Right cardiac atrium (tissue), 5 donors: ENCODE measurements around the gene SEMA6B. TPM values are rescaled to one million over a fixed set of nuclear protein-coding genes. Genes with fewer than 3 reads are reported as not detected.

Experiments
- ATAC-seq, 2 donors: fragments of 200-7000 bp; cut with Tn5 transposase; one replicate each; pipeline versions ENCODE4 v1.8.0 to v1.9.1; 2020; ENCODE audit warnings: moderate library complexity in 2 of 2, mild to moderate bottlenecking in 1 of 2
- DNase-seq, 3 donors: peaks; one replicate each; pipeline ENCODE4 v3.0.0-alpha.2; 2020
- H3K27ac ChIP-seq: one replicate; pipeline ENCODE4 v1.5.1; 2013; ENCODE audit warnings: mild to moderate bottlenecking, low read length, control low read depth, moderate library complexity
- H3K27me3 ChIP-seq: one replicate; pipeline ENCODE4 v1.6.1; 2013; ENCODE audit not compliant: control insufficient read depth, insufficient read depth
- H3K4me1 ChIP-seq: one replicate; pipeline ENCODE4 v1.6.1; 2013; ENCODE audit warnings: low read length; ENCODE audit not compliant: control insufficient read depth, insufficient read depth
- H3K4me3 ChIP-seq: one replicate; pipeline ENCODE4 v1.5.1; 2013; ENCODE audit warnings: low read length, control low read depth
- H3K9me3 ChIP-seq: one replicate; pipeline ENCODE4 v1.6.1; 2013; ENCODE audit warnings: low read length; ENCODE audit not compliant: control insufficient read depth
- WGBS: extraction: QIAGEN DNeasy Blood & Tissue Kit; methylation state at CpG from one replicate; pipeline ENCODE4 v1.1.7; 2013; 5-methylcytosine and 5-hydroxymethylcytosine counted together
- intact Hi-C, 4 donors: fragments of 100-400 bp; cut with DNase I; formaldehyde crosslinking; loops; one replicate each; pipeline versions ENCODE4 v1.11.0 to v1.14.0; 2022 to 2023
- polyA plus RNA-seq: library from polyadenylated mRNA; stranded (reverse); fragments of 200-250 nt; gene quantifications from one replicate; pipeline ENCODE4 v1.2.3, GENCODE V29; 2013
- total RNA-seq, 4 donors: library from RNA; stranded (reverse); fragmentation: NEBNext Ultra II Directional; extraction: Animal tissue kit (Norgen Biotek cat#: 25700); gene quantifications; one replicate each; pipeline ENCODE4 v1.2.1, GENCODE V29; 2021
- donor health status: healthy with polysubstance abuse.
- donor health status: DM: no; HTN: yes; CAD: no.
- donor health status: DM: no; HTN: no; CAD: no.
- donor health status: DM: no; HTN: yes; CAD: no; lungs with severe emphysema.
- donor health status: DM: yes; HTN: yes; CAD: no.

The SEMA6B gene
- total and polyA plus RNA-seq, 5 donors, result 4.2 to 11.5 (median 8.9) TPM

- Histone ChIP-seq H3K4me3 (no peak overlapping the region), H3K9me3 (no peaks in the 10 kb centered on the region), H3K4me1 (no peaks in the 10 kb centered on the region), H3K27me3 (no peaks in the 10 kb centered on the region), H3K27ac (no peak overlapping the region)
- intact Hi-C loops, result no loop called here
- ATAC-seq (no peak), DNase-seq (no peak)
- 84% methylated on average over 5 of the region's 5 CpGs for WGBS
These were observed 37.6 kb downstream of the SEMA6B start for GRCh38 chr19:4521888-4522242.

- 75% methylated on average over 11 of the region's 11 CpGs for WGBS
- Histone ChIP-seq H3K4me1 (no peaks in the 10 kb centered on the region), H3K9me3 (no peaks in the 10 kb centered on the region), H3K27ac (no peak overlapping the region), H3K4me3 (no peak overlapping the region), H3K27me3 (no peaks in the 10 kb centered on the region)
- intact Hi-C loops, result no loop called here
- ATAC-seq (no peak), DNase-seq (peak in 2 of 3 donors; percentile 26 to 27)
These were observed 38.2 kb downstream of the SEMA6B start for GRCh38 chr19:4521170-4521887.

- ATAC-seq, result peak; percentile 59 to 60
- intact Hi-C loops, result no loop called here
- no peaks in the 10 kb centered on the region for H3K9me3 ChIP-seq
- no peak overlapping the region for H3K4me3 ChIP-seq
- no peaks in the 10 kb centered on the region for H3K4me1 ChIP-seq
- H3K27me3 ChIP-seq, result no peaks in the 10 kb centered on the region
- peak overlapping the region; percentile 79 for H3K27ac ChIP-seq
- DNase-seq, result peak; percentile 53 to 76 (median 75)
- 49% methylated on average over 9 of the region's 9 CpGs for WGBS
These were observed 39.8 kb downstream of the SEMA6B start for GRCh38 chr19:4519521-4520277.

DNA sequence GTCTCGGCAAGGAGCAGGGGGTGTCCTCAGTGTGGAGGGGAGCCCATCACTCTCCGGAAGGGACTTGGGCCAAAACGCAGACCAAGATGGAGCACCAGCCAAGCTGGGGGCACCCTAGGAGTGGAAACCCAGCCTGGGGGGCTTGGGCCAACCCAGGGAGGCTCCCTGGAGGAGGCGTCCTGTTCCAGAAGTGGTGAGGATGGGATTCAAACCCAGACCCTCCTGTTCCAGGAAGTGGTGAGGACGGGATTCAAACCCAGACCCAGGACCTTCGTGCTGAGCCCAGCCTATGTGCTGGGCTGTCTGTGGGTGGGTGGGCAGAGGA is 40.4 kb downstream of the SEMA6B start:
- Histone ChIP-seq H3K4me1 (no peaks in the 10 kb centered on the region), H3K27ac (peak overlapping the region; percentile 79), H3K9me3 (no peaks in the 10 kb centered on the region), H3K4me3 (no peak overlapping the region), H3K27me3 (no peaks in the 10 kb centered on the region)
- intact Hi-C loops, result no loop called here
- DNase-seq (peak in 1 of 3 donors; percentile 55), ATAC-seq (no peak)
- 90% methylated on average over 6 of the region's 6 CpGs for WGBS

DNA sequence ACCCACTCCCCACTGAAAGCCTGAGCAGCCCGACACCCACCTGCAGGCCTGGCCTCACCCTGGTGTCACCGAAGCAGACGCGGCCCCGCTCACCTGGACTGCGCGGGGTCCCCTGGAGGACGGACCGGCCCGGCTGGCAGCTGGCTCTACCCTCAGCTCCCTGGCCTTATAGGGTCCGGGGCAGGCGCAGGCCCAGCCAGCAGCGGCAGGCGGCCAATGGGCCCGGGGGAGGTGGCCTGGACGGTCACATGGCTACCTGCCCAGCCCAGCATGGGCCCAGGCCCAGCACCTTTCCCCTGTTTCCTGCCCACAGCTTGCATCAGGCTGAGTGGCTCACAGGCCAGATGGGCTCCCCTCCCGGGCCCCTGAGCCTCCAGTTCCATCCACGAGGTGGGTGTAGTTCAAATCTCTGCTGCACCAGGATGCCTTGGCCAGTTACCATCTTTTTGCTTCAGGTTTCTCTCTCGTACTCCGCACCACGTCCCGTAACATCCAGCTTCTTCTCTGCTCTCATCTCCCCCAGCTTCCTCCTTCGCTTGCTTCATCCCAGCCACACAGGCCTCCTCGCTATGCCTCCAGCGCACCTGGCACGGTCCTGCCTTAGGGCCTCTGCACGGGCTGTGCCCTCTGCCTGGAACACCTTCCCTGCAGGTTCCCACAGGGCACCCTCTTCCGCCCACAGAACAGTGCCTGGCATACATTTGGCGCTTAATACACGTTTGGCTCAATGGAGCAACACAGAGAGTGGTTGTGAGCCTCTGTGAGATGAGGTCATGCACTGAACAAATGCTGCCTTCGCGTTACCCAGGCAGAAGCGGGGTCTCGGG is 40.9 kb downstream of the SEMA6B start, which contains the start of gene PLIN4:
Gene PLIN4, minus strand, starts transcription at position 142 of the 827 bp plus-strand sequence. CDS start 214 bp downstream, outside the sequence.
- WGBS, result 40% methylated on average over 34 of the region's 34 CpGs
- intact Hi-C loops, result no loop called here
- H3K4me3 ChIP-seq, result peak within 1 kb of the TSS; percentile 33

DNA sequence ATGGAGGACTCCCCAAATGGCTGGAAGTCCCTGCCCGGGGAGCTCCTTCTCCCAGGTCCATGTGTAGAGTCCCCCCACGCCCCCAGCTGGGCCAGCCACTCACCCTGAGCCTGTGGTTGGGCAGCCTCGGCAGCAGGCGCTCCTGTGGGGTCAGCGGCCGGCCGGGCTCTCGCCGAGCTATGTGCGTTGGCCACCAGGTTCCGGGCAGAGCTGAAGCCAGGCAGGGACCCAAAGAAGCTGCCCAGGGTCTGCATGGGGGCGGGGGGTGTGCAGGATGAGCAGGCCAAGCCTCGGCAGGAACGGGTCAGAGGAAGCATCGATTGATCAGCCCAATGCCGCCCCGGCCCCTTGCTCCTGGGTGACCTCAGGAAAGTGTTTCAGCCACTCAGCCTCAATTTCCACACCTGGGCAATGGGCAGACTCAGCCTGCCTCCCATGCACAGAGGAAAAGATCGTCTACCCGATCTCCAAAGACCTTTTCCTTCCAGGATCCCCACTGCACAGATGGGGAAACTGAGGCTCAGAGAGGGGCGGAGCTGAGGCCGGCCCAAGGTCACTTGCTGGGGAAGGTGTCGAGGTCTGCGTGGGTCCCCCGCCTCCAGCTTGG is 41.9 kb downstream of the SEMA6B start:
- no peak for DNase-seq
- no peaks in the 10 kb centered on the region for H3K27me3 ChIP-seq
- peak overlapping the region; percentile 33 for H3K4me3 ChIP-seq
- H3K9me3 ChIP-seq, result no peaks in the 10 kb centered on the region
- ATAC-seq, result peak in 1 of 2 donors; percentile 2
- H3K4me1 ChIP-seq, result no peaks in the 10 kb centered on the region
- peak overlapping the region; percentile 66 for H3K27ac ChIP-seq
- intact Hi-C loops, result no loop called here
- WGBS, result 78% methylated on average over 24 of the region's 24 CpGs

More for the DNA sequence above, 40.9 kb downstream of the SEMA6B start, which contains the start of gene PLIN4:
- Histone ChIP-seq H3K9me3 (no peaks in the 10 kb centered on the region), H3K27me3 (no peaks in the 10 kb centered on the region), H3K27ac (peak within 1 kb of the TSS; percentile 79), H3K4me1 (no peaks in the 10 kb centered on the region)
- ATAC-seq, result peak; percentile 78 to 84
- peak; percentile 83 to 94 (median 90) for DNase-seq

GRCh38 chr19:4516939-4517300 is 42.6 kb downstream of the SEMA6B start:
- DNase-seq (peak in 1 of 3 donors; percentile 73), ATAC-seq (peak; percentile 36 to 44)
- WGBS, result 64% methylated on average over 8 of the region's 8 CpGs
- H3K4me1 ChIP-seq, result no peaks in the 10 kb centered on the region
- H3K27ac ChIP-seq, result peak overlapping the region; percentile 66
- peak overlapping the region; percentile 33 for H3K4me3 ChIP-seq
- H3K27me3 ChIP-seq, result no peaks in the 10 kb centered on the region
- intact Hi-C loops, result no loop called here
- H3K9me3 ChIP-seq, result no peaks in the 10 kb centered on the region

DNA sequence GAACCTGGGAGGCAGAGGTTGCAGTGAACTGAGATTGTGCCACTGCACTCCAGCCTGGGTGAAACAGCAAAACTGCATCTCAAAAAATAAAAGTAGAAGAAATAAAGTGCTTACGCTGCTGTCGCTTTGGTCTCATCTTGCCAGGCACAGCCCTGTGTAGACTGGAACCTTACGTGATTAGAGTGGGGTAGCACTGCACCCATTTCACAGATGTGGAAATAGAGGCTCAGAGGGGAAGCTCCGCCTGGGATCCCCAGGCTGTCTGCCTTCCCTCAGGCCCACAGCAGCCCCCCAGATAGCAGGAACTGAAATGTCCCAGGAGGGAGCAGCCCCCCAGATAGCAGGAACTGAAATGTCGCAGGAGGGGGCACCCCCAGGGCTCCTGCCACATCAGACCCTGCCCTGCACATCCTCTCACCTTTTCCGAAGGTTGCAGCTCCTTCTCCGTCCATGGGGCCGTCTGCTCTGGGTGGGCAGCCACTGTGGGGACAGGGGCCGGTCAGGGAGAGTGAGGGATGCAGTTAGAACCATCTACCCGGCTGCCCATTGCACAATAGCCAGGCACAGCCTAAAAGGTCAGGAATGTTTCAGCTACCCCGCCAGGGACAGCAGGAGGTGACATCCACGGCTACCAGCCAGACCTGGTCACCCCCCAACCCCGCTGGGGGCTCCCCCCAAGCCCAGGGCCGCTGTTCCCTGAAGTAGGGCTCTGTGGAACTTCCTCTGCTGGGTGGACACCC is 43.1 kb downstream of the SEMA6B start:
- Histone ChIP-seq H3K4me1 (no peaks in the 10 kb centered on the region), H3K9me3 (no peaks in the 10 kb centered on the region), H3K27ac (peak overlapping the region; percentile 37), H3K4me3 (peak overlapping the region; percentile 25), H3K27me3 (no peaks in the 10 kb centered on the region)
- ATAC-seq, result peak; percentile 12 to 45
- DNase-seq, result no peak
- intact Hi-C loops, result no loop called here
- 56% methylated on average over 14 of the region's 14 CpGs for WGBS

GRCh38 chr19:4515732-4516131 is 43.8 kb downstream of the SEMA6B start:
- 89% methylated on average over 5 of the region's 5 CpGs for WGBS
- no peak for ATAC-seq
- Histone ChIP-seq H3K27me3 (no peaks in the 10 kb centered on the region), H3K9me3 (no peaks in the 10 kb centered on the region), H3K27ac (no peak overlapping the region), H3K4me1 (no peaks in the 10 kb centered on the region), H3K4me3 (no peak overlapping the region)
- intact Hi-C loops, result no loop called here
- no peak for DNase-seq

DNA sequence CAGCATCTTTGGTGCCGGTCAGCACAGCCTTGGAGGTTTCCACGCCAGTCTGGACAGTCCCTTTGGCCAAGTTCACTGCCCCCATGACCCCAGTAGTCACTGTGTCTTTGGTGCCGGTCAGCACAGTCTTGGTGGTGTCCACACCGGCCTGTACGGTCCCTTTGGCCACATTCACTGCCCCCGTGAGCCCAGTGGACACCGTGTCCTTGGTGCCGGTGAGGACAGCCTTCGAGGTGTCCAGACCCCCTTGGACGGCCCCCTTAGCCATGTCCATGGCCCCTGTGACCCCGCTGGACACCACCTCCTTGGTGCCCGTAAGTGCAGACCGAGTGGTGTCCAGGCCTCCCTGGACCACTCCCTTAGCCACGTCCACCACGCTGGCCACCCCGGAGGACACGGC is 46.2 kb downstream of the SEMA6B start:
- intact Hi-C loops, result no loop called here
- Histone ChIP-seq H3K4me1 (no peaks in the 10 kb centered on the region), H3K27me3 (no peaks in the 10 kb centered on the region), H3K4me3 (no peak overlapping the region), H3K9me3 (no peaks in the 10 kb centered on the region), H3K27ac (no peak overlapping the region)
- peak in 2 of 3 donors; percentile 28 to 55 for DNase-seq
- 89% methylated on average over 17 of the region's 17 CpGs for WGBS
- ATAC-seq, result no peak
